Panc1 (cell line): ENCODE data around the gene AP1G2.
"Not testable (repeated sequence)": the region's sequence is repeated elsewhere in the genome, so short reads cannot be mapped to it uniquely, and the experiment has no call there.

ENCODE experiments used
- POLR2AphosphoS5 ChIP-seq: IDR thresholded peaks from 2 replicates; pipeline ENCODE4 v1.6.1; 2012; ENCODE audit warnings: mild to moderate bottlenecking, low read depth, low read length, moderate library complexity
- SIN3A ChIP-seq: IDR thresholded peaks from 2 replicates; pipeline ENCODE4 v1.6.1; 2012; ENCODE audit warnings: low read depth, mild to moderate bottlenecking, low read length, moderate library complexity, borderline replicate concordance; ENCODE audit not compliant: insufficient read depth
- TF ChIP-seq, protein P1 (sequence below): fragments of 450-650 bp; IDR thresholded peaks from 2 replicates; pipeline ENCODE4 v1.5.1; 2017; ENCODE audit warnings: mild to moderate bottlenecking
- TF ChIP-seq, protein P2 (sequence below), 2 experiments: IDR thresholded peaks; 2 replicates each; pipeline ENCODE4 v1.6.1; 2011 to 2012; ENCODE audit warnings: low read depth in 2 of 2, control low read depth in 1 of 2, low read length in 1 of 2, mild to moderate bottlenecking in 1 of 2, moderate library complexity in 1 of 2; ENCODE audit not compliant: insufficient read depth in 1 of 2

DNA sequence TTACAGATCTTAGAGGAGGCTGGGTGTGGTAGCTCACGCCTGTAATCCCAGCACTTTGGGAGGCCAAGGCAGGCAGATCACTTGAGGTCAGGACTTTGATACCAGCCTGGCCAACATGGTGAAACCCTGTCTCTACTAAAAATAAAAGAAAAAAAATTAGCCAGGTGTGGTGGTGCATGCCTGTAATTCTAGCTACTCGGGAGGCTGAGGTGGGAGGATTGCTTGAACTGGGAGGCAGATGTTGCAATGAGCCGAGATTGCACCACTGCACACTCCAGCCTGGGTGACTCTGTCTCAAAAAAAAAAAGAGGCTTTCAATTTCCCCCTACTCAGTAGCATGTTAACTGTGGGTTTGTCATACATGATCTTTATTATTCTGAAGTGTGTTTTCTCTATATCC is 26.6 kb upstream of the AP1G2 start:
- TF ChIP-seq, protein P1, sequence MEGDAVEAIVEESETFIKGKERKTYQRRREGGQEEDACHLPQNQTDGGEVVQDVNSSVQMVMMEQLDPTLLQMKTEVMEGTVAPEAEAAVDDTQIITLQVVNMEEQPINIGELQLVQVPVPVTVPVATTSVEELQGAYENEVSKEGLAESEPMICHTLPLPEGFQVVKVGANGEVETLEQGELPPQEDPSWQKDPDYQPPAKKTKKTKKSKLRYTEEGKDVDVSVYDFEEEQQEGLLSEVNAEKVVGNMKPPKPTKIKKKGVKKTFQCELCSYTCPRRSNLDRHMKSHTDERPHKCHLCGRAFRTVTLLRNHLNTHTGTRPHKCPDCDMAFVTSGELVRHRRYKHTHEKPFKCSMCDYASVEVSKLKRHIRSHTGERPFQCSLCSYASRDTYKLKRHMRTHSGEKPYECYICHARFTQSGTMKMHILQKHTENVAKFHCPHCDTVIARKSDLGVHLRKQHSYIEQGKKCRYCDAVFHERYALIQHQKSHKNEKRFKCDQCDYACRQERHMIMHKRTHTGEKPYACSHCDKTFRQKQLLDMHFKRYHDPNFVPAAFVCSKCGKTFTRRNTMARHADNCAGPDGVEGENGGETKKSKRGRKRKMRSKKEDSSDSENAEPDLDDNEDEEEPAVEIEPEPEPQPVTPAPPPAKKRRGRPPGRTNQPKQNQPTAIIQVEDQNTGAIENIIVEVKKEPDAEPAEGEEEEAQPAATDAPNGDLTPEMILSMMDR, result not testable (repeated sequence)
- TF ChIP-seq SIN3A, POLR2AphosphoS5: not testable (repeated sequence)
- TF ChIP-seq, protein P2, sequence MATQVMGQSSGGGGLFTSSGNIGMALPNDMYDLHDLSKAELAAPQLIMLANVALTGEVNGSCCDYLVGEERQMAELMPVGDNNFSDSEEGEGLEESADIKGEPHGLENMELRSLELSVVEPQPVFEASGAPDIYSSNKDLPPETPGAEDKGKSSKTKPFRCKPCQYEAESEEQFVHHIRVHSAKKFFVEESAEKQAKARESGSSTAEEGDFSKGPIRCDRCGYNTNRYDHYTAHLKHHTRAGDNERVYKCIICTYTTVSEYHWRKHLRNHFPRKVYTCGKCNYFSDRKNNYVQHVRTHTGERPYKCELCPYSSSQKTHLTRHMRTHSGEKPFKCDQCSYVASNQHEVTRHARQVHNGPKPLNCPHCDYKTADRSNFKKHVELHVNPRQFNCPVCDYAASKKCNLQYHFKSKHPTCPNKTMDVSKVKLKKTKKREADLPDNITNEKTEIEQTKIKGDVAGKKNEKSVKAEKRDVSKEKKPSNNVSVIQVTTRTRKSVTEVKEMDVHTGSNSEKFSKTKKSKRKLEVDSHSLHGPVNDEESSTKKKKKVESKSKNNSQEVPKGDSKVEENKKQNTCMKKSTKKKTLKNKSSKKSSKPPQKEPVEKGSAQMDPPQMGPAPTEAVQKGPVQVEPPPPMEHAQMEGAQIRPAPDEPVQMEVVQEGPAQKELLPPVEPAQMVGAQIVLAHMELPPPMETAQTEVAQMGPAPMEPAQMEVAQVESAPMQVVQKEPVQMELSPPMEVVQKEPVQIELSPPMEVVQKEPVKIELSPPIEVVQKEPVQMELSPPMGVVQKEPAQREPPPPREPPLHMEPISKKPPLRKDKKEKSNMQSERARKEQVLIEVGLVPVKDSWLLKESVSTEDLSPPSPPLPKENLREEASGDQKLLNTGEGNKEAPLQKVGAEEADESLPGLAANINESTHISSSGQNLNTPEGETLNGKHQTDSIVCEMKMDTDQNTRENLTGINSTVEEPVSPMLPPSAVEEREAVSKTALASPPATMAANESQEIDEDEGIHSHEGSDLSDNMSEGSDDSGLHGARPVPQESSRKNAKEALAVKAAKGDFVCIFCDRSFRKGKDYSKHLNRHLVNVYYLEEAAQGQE (IDR thresholded peaks at IDR 0.05; ENCODE audit: insufficient read depth in 1 of 2, low read depth in 2 of 2, low read length in 1 of 2), result not testable (repeated sequence)
